Mesenchymal stem cell (in vitro differentiated cells and primary cell): Measurements from ENCODE around the gene NLGN1.

ENCODE experiments used
- DNase-seq: peaks from one replicate; pipeline ENCODE4 v3.0.0-alpha.2; 2013
- H2AFZ ChIP-seq: one replicate; pipeline ENCODE4 v1.6.1; 2013; ENCODE audit warnings: low read depth, mild to moderate bottlenecking, control low read depth, inconsistent platforms, low read length, moderate library complexity
- H2AK5ac ChIP-seq: 2 replicates; pipeline ENCODE4 v1.6.1; 2013; ENCODE audit warnings: low read length, moderate library complexity, mild to moderate bottlenecking, inconsistent platforms; ENCODE audit not compliant: severe bottlenecking
- H2BK120ac ChIP-seq: one replicate; pipeline ENCODE4 v1.6.1; 2013; ENCODE audit warnings: low read depth, mild to moderate bottlenecking, inconsistent platforms, low read length, moderate library complexity
- H2BK12ac ChIP-seq, 2 experiments: one replicate each; pipeline ENCODE4 v1.6.1; 2013; ENCODE audit warnings: inconsistent platforms in 2 of 2, low read length in 2 of 2, mild to moderate bottlenecking in 2 of 2, moderate library complexity in 2 of 2, control low read depth in 1 of 2
- H2BK15ac ChIP-seq: one replicate; pipeline ENCODE4 v1.6.1; 2013; ENCODE audit warnings: mild to moderate bottlenecking, low read depth, inconsistent platforms; ENCODE audit not compliant: poor library complexity, severe bottlenecking
- H2BK5ac ChIP-seq: 2 replicates; pipeline ENCODE4 v1.6.1; 2013; ENCODE audit warnings: low read depth, mild to moderate bottlenecking, low read length, control low read depth, inconsistent platforms; ENCODE audit not compliant: poor library complexity, severe bottlenecking
- H3K14ac ChIP-seq, 2 experiments: one replicate each; pipeline ENCODE4 v1.6.1; 2013; ENCODE audit warnings: inconsistent platforms in 2 of 2, low read length in 2 of 2, control low read depth in 1 of 2, mild to moderate bottlenecking in 1 of 2, moderate library complexity in 1 of 2
- H3K18ac ChIP-seq, 2 experiments: one replicate each; pipeline ENCODE4 v1.6.1; 2013; ENCODE audit warnings: inconsistent platforms in 2 of 2, low read length in 2 of 2, control low read depth in 1 of 2, low read depth in 1 of 2, mild to moderate bottlenecking in 1 of 2
- H3K23ac ChIP-seq, 2 experiments: one replicate each; pipeline ENCODE4 v1.6.1; 2013; ENCODE audit warnings: inconsistent platforms in 2 of 2, low read length in 2 of 2, mild to moderate bottlenecking in 2 of 2, moderate library complexity in 2 of 2, control low read depth in 1 of 2
- H3K27ac ChIP-seq: 2 replicates; pipeline ENCODE4 v1.5.1; 2013; ENCODE audit warnings: mild to moderate bottlenecking, moderate library complexity, low read length, control low read depth, inconsistent platforms; ENCODE audit not compliant: poor library complexity, severe bottlenecking
- H3K27me3 ChIP-seq, 2 experiments: 2 replicates each; pipeline versions ENCODE4 v1.6.1 to v1.7.0; 2013; ENCODE audit warnings: low read length in 2 of 2, mild to moderate bottlenecking in 2 of 2, moderate library complexity in 2 of 2, control low read depth in 1 of 2, inconsistent platforms in 1 of 2; ENCODE audit not compliant: control insufficient read depth in 1 of 2, insufficient read depth in 1 of 2
- H3K36me3 ChIP-seq, 2 experiments: 2 replicates each; pipeline versions ENCODE4 v1.6.1 to v1.7.0; 2013; ENCODE audit warnings: low read length in 2 of 2, control low read depth in 1 of 2, inconsistent platforms in 1 of 2, low read depth in 1 of 2, mild to moderate bottlenecking in 1 of 2; ENCODE audit not compliant: insufficient read depth in 2 of 2, control insufficient read depth in 1 of 2
- H3K4ac ChIP-seq, 2 experiments: one replicate each; pipeline ENCODE4 v1.6.1; 2013; ENCODE audit warnings: inconsistent platforms in 2 of 2, low read length in 2 of 2, mild to moderate bottlenecking in 2 of 2, moderate library complexity in 2 of 2, control low read depth in 1 of 2, low read depth in 1 of 2
- H3K4me1 ChIP-seq: 2 replicates; pipeline ENCODE4 v1.6.1; 2013; ENCODE audit warnings: low read depth, low read length, control low read depth; ENCODE audit not compliant: control insufficient read depth, insufficient read depth
- H3K4me2 ChIP-seq: 2 replicates; pipeline ENCODE4 v1.6.1; 2013; ENCODE audit warnings: low read length, mild to moderate bottlenecking, inconsistent platforms; ENCODE audit not compliant: poor library complexity, severe bottlenecking
- H3K4me3 ChIP-seq, 2 experiments: 2 replicates each; pipeline versions ENCODE4 v1.5.1 to v1.7.0; 2013; ENCODE audit warnings: low read length in 2 of 2, mild to moderate bottlenecking in 2 of 2, control low read depth in 1 of 2, low read depth in 1 of 2; ENCODE audit not compliant: insufficient read depth in 1 of 2
- H3K79me1 ChIP-seq: replicated peaks from 2 replicates; pipeline ENCODE4 v1.6.1; 2013; ENCODE audit warnings: mild to moderate bottlenecking, control low read depth, low read length, inconsistent platforms; ENCODE audit not compliant: poor library complexity, severe bottlenecking
- H3K9ac ChIP-seq: 2 replicates; pipeline ENCODE4 v1.7.0; 2013; ENCODE audit warnings: mild to moderate bottlenecking, low read length, moderate library complexity
- H3K9me3 ChIP-seq: 2 replicates; pipeline ENCODE4 v1.7.0; 2013; ENCODE audit warnings: mild to moderate bottlenecking, low read length; ENCODE audit not compliant: control insufficient read depth
- H4K8ac ChIP-seq: one replicate; pipeline ENCODE4 v1.6.1; 2013; ENCODE audit warnings: inconsistent platforms, mild to moderate bottlenecking, low read length, moderate library complexity
- H4K91ac ChIP-seq: one replicate; pipeline ENCODE4 v1.6.1; 2013; ENCODE audit warnings: mild to moderate bottlenecking, low read length, inconsistent platforms
- WGBS: methylation state at CpG from one replicate; pipeline ENCODE4 v1.1.7; 2013; ENCODE audit warnings: mixed read lengths; 5-methylcytosine and 5-hydroxymethylcytosine counted together

The NLGN1 gene

GRCh38 chr3:173863551-173863950 lies 466.0 kb downstream of the NLGN1 start:
- H3K14ac ChIP-seq: no peak overlapping the region
- H4K91ac ChIP-seq: no peak overlapping the region
- H2AK5ac ChIP-seq: no peak overlapping the region
- no peak overlapping the region for H3K27ac ChIP-seq
- H2BK5ac ChIP-seq: no peak overlapping the region
- H2BK12ac ChIP-seq: no peak overlapping the region
- no peak for DNase-seq
- H3K9me3 ChIP-seq: no peaks in the 10 kb centered on the region
- H2BK15ac ChIP-seq: no peak overlapping the region
- no peak overlapping the region for H3K4me3 ChIP-seq
- H3K4ac ChIP-seq: no peak overlapping the region
- no peak overlapping the region for H3K9ac ChIP-seq
- H3K18ac ChIP-seq: no peak overlapping the region
- no peaks in the 10 kb centered on the region for H3K4me1 ChIP-seq
- no peak overlapping the region for H4K8ac ChIP-seq
- H2AFZ ChIP-seq: no peak overlapping the region
- WGBS: 92% methylated on average over 2 of the region's 2 CpGs
- H3K4me2 ChIP-seq: no peak overlapping the region
- H3K36me3 ChIP-seq: no peaks in the 10 kb centered on the region
- no peak overlapping the region for H3K23ac ChIP-seq
- H3K79me1 ChIP-seq: no peaks in the 10 kb centered on the region
- no peak overlapping the region for H2BK120ac ChIP-seq
- no peaks in the 10 kb centered on the region for H3K27me3 ChIP-seq

GRCh38 chr3:173865900-173866498 lies 468.5 kb downstream of the NLGN1 start:
- H2AFZ ChIP-seq: no peak overlapping the region
- H3K9ac ChIP-seq: no peak overlapping the region
- H3K4ac ChIP-seq: no peak overlapping the region
- no peaks in the 10 kb centered on the region for H3K79me1 ChIP-seq
- no peak overlapping the region for H3K4me2 ChIP-seq
- H2BK120ac ChIP-seq: no peak overlapping the region
- H3K18ac ChIP-seq: no peak overlapping the region
- H2AK5ac ChIP-seq: no peak overlapping the region
- no peak overlapping the region for H2BK12ac ChIP-seq
- H3K4me1 ChIP-seq: no peaks in the 10 kb centered on the region
- no peak for DNase-seq
- no peak overlapping the region for H4K91ac ChIP-seq
- H2BK5ac ChIP-seq: no peak overlapping the region
- H3K14ac ChIP-seq: no peak overlapping the region
- 68% methylated on average over 4 of the region's 7 CpGs for WGBS
- no peak overlapping the region for H2BK15ac ChIP-seq
- H4K8ac ChIP-seq: no peak overlapping the region
- H3K23ac ChIP-seq: no peak overlapping the region
- no peaks in the 10 kb centered on the region for H3K36me3 ChIP-seq
- no peaks in the 10 kb centered on the region for H3K27me3 ChIP-seq
- no peak overlapping the region for H3K27ac ChIP-seq
- no peaks in the 10 kb centered on the region for H3K9me3 ChIP-seq
- no peak overlapping the region for H3K4me3 ChIP-seq

- Histone ChIP-seq H2AK5ac (no peak overlapping the region), H3K9ac (no peak overlapping the region), H3K9me3 (no peaks in the 10 kb centered on the region), H3K4me3 (no peak overlapping the region), H3K4me1 (no peaks in the 10 kb centered on the region), H3K18ac (no peak overlapping the region), H2BK15ac (no peak overlapping the region), H2BK12ac (no peak overlapping the region), H2BK5ac (no peak overlapping the region), H3K4ac (no peak overlapping the region), H3K23ac (no peak overlapping the region), H3K36me3 (no peaks in the 10 kb centered on the region), H3K14ac (no peak overlapping the region), H2BK120ac (no peak overlapping the region), H4K91ac (no peak overlapping the region), H3K27me3 (no peaks in the 10 kb centered on the region), H3K4me2 (no peak overlapping the region), H3K27ac (no peak overlapping the region), H3K79me1 (no peaks in the 10 kb centered on the region), H4K8ac (no peak overlapping the region), H2AFZ (no peak overlapping the region)
- 94% methylated on average over 3 of the region's 3 CpGs for WGBS
- no peak for DNase-seq
These were observed 472.2 kb downstream of the NLGN1 start for GRCh38 chr3:173869766-173870165.

GRCh38 chr3:173870976-173871375 lies 473.4 kb downstream of the NLGN1 start:
- H3K4me3 ChIP-seq: no peak overlapping the region
- no peak overlapping the region for H3K23ac ChIP-seq
- H3K14ac ChIP-seq: no peak overlapping the region
- H3K79me1 ChIP-seq: no peaks in the 10 kb centered on the region
- no peaks in the 10 kb centered on the region for H3K9me3 ChIP-seq
- no CpG with 5 or more reads among the region's 4 CpGs for whole genome bisulfite sequencing
- H2AFZ ChIP-seq: no peak overlapping the region
- H3K36me3 ChIP-seq: no peaks in the 10 kb centered on the region
- no peaks in the 10 kb centered on the region for H3K4me1 ChIP-seq
- no peak overlapping the region for H2BK5ac ChIP-seq
- no peak for DNase-seq
- H3K18ac ChIP-seq: no peak overlapping the region
- no peak overlapping the region for H3K4me2 ChIP-seq
- H2BK15ac ChIP-seq: no peak overlapping the region
- no peak overlapping the region for H3K27ac ChIP-seq
- no peak overlapping the region for H2BK120ac ChIP-seq
- H3K4ac ChIP-seq: no peak overlapping the region
- no peaks in the 10 kb centered on the region for H3K27me3 ChIP-seq
- H4K8ac ChIP-seq: no peak overlapping the region
- H2BK12ac ChIP-seq: no peak overlapping the region
- H4K91ac ChIP-seq: no peak overlapping the region
- no peak overlapping the region for H3K9ac ChIP-seq
- H2AK5ac ChIP-seq: no peak overlapping the region
